GM12874 (cell line): ENCODE measurements around the gene DRC1.

Experiments used
- CTCF ChIP-seq: IDR thresholded peaks from 2 replicates; pipeline ENCODE4 v1.5.1; 2011; ENCODE audit warnings: low read depth, mild to moderate bottlenecking, control low read depth, low read length, moderate library complexity; ENCODE audit not compliant: insufficient read depth

The DRC1 gene

GRCh38 chr2:26495705-26496297, 94.1 kb downstream of the DRC1 start:
- TF ChIP-seq CTCF = no peak

- TF ChIP-seq CTCF = no peak
Observed at GRCh38 chr2:26500406-26500805, 98.7 kb downstream of the DRC1 start.

- peak; percentile 88 for TF ChIP-seq CTCF
Observed at GRCh38 chr2:26503231-26503880, 101.6 kb downstream of the DRC1 start.

GRCh38 chr2:26504002-26504401, 102.3 kb downstream of the DRC1 start:
- no peak for TF ChIP-seq CTCF

- no peak for TF ChIP-seq CTCF
Observed at GRCh38 chr2:26506279-26506678, 104.6 kb downstream of the DRC1 start.
